ENCODE results near the gene ZNF660.

DNA sequence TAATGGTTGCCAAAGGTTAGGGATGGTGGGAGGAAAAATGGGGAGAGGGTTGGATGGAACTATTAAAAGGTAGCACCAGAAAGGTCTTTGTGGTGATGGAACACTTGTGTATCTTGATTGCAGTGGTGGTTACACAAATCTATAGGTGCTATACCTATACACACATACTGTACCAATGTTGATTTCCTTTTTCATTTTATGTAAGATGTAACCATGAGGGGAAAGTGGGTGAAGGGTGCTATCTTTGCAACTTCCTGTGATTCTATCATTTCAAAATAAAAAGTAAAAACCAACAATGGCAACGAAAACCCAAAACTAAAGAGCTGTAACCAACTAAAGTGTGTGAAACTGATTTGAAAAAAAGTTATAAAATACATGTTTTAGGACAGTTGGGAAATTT is 63.0 kb downstream of the ZNF660 start:
- TF ChIP-seq, protein P1, sequence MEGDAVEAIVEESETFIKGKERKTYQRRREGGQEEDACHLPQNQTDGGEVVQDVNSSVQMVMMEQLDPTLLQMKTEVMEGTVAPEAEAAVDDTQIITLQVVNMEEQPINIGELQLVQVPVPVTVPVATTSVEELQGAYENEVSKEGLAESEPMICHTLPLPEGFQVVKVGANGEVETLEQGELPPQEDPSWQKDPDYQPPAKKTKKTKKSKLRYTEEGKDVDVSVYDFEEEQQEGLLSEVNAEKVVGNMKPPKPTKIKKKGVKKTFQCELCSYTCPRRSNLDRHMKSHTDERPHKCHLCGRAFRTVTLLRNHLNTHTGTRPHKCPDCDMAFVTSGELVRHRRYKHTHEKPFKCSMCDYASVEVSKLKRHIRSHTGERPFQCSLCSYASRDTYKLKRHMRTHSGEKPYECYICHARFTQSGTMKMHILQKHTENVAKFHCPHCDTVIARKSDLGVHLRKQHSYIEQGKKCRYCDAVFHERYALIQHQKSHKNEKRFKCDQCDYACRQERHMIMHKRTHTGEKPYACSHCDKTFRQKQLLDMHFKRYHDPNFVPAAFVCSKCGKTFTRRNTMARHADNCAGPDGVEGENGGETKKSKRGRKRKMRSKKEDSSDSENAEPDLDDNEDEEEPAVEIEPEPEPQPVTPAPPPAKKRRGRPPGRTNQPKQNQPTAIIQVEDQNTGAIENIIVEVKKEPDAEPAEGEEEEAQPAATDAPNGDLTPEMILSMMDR (IDR thresholded peaks at IDR 0.05), result no peak
- no peak for TF ChIP-seq POLR2A (IDR thresholded peaks at IDR 0.05)
